Right lobe of liver (tissue), 4 donors: Measurements from ENCODE around the gene SGCD.

ENCODE experiments used
- POLR2A ChIP-seq: fragments of 450-650 bp; IDR thresholded peaks from one replicate; pipeline ENCODE4 v1.6.1; 2017; ENCODE audit warnings: antibody characterized with exemption, mild to moderate bottlenecking
- TF ChIP-seq, protein P1 (sequence below), 4 donors: fragments of 200-600 bp in 3 of 4; fragments of 450-650 bp in 1 of 4; IDR thresholded peaks; one replicate each; pipeline versions ENCODE4 v1.5.1 to v1.8.0; 2016 to 2022; ENCODE audit warnings: antibody characterized with exemption in 4 of 4, mild to moderate bottlenecking in 2 of 4
- donor health status: DM: no; HTN: no; CAD: no.
- donor health status: DM: no; HTN: no; CAD: no.
- donor health status: DM: no; HTN: yes; CAD: no.

DNA sequence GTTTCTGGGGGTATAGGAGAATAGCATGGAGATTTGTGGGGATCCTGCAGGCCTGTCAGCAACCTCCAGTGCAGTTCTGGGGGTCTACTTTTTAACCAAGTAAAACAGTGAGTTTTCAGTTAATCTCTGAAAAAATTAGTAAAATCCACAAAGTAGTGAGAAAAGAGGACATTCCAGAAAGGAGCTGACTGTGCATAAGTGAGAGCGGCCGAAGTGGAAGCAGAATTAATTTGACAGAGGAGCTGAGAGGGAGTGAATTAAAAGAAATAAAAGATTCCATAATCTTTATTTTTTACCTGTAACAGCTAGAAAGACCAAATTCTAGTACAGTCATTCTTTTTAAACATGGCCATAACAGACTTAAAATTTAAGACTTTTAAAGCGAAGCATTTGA, 149.2 kb downstream of the SGCD start:
- TF ChIP-seq, protein P1, sequence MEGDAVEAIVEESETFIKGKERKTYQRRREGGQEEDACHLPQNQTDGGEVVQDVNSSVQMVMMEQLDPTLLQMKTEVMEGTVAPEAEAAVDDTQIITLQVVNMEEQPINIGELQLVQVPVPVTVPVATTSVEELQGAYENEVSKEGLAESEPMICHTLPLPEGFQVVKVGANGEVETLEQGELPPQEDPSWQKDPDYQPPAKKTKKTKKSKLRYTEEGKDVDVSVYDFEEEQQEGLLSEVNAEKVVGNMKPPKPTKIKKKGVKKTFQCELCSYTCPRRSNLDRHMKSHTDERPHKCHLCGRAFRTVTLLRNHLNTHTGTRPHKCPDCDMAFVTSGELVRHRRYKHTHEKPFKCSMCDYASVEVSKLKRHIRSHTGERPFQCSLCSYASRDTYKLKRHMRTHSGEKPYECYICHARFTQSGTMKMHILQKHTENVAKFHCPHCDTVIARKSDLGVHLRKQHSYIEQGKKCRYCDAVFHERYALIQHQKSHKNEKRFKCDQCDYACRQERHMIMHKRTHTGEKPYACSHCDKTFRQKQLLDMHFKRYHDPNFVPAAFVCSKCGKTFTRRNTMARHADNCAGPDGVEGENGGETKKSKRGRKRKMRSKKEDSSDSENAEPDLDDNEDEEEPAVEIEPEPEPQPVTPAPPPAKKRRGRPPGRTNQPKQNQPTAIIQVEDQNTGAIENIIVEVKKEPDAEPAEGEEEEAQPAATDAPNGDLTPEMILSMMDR (IDR thresholded peaks at IDR 0.05), result no peak
- no peak for TF ChIP-seq POLR2A
